Measurements from ENCODE around the gene MPC2.

DNA sequence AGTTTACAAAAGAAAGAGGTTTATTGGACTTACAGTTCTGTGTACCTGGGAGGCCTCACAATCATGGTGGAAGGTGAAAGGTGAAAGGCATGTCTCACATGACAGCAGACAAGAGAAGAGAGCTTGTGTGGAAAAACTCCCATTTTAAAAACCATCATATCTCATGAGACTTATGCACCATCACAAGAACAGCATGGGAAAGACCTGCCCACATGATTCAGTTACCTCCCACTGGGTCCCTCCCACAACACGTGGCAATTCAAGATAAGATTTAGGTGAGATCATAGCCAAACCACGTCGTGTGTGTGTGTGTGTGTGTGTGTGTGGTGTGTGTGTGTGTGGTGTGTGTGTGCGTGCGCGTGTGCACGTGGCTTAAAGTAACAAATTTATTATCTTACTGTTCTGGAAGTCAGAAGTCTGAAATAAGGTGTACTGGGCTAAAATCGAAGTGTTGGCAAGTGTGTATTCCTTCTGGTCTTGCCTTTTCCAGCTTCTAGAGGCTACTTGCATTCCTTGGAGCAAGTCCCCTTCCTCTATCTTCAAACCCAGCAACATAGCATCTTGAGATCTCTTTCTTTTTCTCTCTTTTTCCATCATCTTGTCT, 48.1 kb upstream of the MPC2 start:
- TF ChIP-seq, protein P1, sequence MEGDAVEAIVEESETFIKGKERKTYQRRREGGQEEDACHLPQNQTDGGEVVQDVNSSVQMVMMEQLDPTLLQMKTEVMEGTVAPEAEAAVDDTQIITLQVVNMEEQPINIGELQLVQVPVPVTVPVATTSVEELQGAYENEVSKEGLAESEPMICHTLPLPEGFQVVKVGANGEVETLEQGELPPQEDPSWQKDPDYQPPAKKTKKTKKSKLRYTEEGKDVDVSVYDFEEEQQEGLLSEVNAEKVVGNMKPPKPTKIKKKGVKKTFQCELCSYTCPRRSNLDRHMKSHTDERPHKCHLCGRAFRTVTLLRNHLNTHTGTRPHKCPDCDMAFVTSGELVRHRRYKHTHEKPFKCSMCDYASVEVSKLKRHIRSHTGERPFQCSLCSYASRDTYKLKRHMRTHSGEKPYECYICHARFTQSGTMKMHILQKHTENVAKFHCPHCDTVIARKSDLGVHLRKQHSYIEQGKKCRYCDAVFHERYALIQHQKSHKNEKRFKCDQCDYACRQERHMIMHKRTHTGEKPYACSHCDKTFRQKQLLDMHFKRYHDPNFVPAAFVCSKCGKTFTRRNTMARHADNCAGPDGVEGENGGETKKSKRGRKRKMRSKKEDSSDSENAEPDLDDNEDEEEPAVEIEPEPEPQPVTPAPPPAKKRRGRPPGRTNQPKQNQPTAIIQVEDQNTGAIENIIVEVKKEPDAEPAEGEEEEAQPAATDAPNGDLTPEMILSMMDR (conservative IDR thresholded peaks at IDR 0.05; ENCODE audit: low read length) = no peak
- no peak for TF ChIP-seq EZH2phosphoT487 (IDR thresholded peaks at IDR 0.05; ENCODE audit: borderline replicate concordance)

Data from Loucy (cell line).